Measurements from ENCODE around the gene OCIAD2. TPM values are rescaled to one million over a fixed set of nuclear protein-coding genes. Genes with fewer than 3 reads are reported as not detected.

The OCIAD2 gene
- total RNA-seq, 4 donors from 2014 or later: 3.3 to 9.5 (median 7.9) TPM

DNA sequence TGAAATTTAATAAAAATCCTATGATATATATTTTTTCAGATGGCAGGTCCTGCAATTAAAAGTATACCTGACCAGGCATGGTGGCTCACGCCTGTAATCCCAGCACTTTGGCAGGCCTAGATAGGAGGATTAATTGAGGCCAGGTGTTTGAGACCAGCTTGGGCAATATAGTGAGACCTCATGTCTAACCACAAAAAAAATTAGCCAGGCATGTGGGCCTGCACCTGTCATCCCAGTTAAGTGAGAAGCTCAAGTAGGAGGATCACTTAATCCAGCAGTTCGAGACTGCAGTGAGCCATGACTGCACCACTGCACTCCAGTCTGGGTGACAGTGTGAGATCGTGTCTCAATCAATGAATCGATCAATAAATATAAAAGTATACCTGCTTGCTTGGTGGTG, 2.5 kb downstream of the OCIAD2 start:
- intact Hi-C loops (cut with DNase I): no loop called here
- H3K27me3 ChIP-seq: no peaks in the 10 kb centered on the region
- WGBS: 96% methylated on average over 4 of the region's 4 CpGs
- no peak overlapping the region for H3K4me3 ChIP-seq
- peaks cover 0 to 9% (median 7%) of the 10 kb centered on the region in 4 donors for H3K36me3 ChIP-seq
- peaks cover 6 to 19% (median 16%) of the 10 kb centered on the region in 4 donors for H3K4me1 ChIP-seq
- no peaks in the 10 kb centered on the region for H3K9me3 ChIP-seq
- TF ChIP-seq, protein P1, sequence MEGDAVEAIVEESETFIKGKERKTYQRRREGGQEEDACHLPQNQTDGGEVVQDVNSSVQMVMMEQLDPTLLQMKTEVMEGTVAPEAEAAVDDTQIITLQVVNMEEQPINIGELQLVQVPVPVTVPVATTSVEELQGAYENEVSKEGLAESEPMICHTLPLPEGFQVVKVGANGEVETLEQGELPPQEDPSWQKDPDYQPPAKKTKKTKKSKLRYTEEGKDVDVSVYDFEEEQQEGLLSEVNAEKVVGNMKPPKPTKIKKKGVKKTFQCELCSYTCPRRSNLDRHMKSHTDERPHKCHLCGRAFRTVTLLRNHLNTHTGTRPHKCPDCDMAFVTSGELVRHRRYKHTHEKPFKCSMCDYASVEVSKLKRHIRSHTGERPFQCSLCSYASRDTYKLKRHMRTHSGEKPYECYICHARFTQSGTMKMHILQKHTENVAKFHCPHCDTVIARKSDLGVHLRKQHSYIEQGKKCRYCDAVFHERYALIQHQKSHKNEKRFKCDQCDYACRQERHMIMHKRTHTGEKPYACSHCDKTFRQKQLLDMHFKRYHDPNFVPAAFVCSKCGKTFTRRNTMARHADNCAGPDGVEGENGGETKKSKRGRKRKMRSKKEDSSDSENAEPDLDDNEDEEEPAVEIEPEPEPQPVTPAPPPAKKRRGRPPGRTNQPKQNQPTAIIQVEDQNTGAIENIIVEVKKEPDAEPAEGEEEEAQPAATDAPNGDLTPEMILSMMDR (IDR thresholded peaks at IDR 0.05): no peak
- TF ChIP-seq EP300 (IDR thresholded peaks at IDR 0.05): no peak
- TF ChIP-seq POLR2AphosphoS5 (IDR thresholded peaks at IDR 0.05): no peak
- TF ChIP-seq POLR2A (IDR thresholded peaks at IDR 0.05; ENCODE audit: low read depth): no peak
- no peak for DNase-seq (ENCODE audit: extremely low spot score)
- no peak overlapping the region for H3K27ac ChIP-seq (replicated peaks in 1 of 4)

DNA sequence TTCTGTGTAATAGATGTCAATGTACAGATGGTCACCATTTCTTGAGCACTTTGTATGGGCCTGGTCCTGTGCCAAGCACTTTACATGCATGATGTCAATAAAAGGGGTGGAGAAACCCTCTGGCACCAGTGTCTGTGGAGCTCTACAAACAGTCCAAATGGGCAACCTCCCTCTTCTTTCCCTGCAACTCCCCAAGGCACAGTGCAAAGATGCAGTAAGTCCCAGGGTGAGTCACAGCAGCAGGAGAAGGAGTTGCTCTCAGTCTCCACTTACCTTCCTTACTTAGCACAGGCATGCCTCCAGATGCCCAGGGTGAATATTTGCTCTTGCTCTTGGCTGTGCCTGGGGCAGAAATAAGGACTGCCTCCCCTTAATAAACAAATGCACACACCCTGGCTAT, 4.3 kb downstream of the OCIAD2 start:
- H3K27me3 ChIP-seq: no peaks in the 10 kb centered on the region
- H3K9me3 ChIP-seq: no peaks in the 10 kb centered on the region
- intact Hi-C loops (cut with DNase I): no loop called here
- peaks cover 0 to 11% (median 7%) of the 10 kb centered on the region in 4 donors for H3K36me3 ChIP-seq
- peaks cover 6 to 19% (median 16%) of the 10 kb centered on the region in 4 donors for H3K4me1 ChIP-seq
- no peak overlapping the region for H3K27ac ChIP-seq (replicated peaks in 1 of 4)
- TF ChIP-seq EP300 (IDR thresholded peaks at IDR 0.05) (no peak), POLR2AphosphoS5 (IDR thresholded peaks at IDR 0.05) (no peak), POLR2A (IDR thresholded peaks at IDR 0.05; ENCODE audit: low read depth) (no peak)
- TF ChIP-seq, protein P1 (IDR thresholded peaks at IDR 0.05): no peak
- no peak overlapping the region for H3K4me3 ChIP-seq
- no peak for DNase-seq (ENCODE audit: extremely low spot score)

DNA sequence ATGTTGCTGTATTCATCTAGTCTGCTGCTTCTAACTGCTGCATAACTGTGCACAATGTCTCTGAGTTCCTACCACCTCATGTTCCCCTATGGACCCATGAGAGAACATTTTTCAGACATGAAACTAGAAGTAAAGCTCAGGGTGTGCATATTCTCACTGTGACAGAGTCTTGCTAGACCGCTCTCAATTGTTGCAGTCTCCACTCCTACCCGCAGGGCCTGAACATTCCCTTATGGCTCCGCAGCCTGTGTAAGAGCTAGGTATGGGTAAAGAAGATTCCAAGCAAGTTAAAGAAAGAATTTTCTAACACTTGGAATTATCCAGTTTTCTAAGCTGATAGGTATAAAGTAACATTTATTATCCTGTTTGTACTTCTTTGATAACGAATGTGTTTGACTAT, 5.4 kb downstream of the OCIAD2 start:
- intact Hi-C loops (cut with DNase I): no loop called here
- TF ChIP-seq POLR2A (IDR thresholded peaks at IDR 0.05; ENCODE audit: low read depth) (no peak), EP300 (IDR thresholded peaks at IDR 0.05) (no peak), POLR2AphosphoS5 (IDR thresholded peaks at IDR 0.05) (no peak)
- TF ChIP-seq, protein P1 (IDR thresholded peaks at IDR 0.05): no peak
- peaks cover 0 to 21% (median 7%) of the 10 kb centered on the region in 4 donors for H3K36me3 ChIP-seq

DNA sequence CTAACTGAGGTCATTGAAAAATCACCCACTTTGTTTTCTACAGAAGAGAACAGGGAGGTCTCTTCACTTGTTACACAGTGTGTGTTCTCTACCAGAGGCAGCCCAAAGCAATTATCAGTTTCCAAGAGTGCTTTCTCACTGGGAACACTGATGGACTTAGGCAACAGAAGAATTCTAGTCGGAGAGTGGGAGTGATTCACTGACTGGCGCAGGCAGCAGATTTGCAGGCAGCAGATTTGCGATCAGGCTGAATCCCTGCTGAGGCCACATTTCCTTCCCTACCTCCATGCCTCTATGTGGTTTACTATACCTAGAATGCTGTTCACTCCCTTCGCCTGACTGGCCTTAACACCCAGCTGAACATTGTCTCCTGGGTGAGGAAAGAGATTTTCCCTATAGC, 6.6 kb downstream of the OCIAD2 start:
- Histone ChIP-seq H3K27me3 (no peaks in the 10 kb centered on the region), H3K4me3 (no peak overlapping the region), H3K27ac (replicated peaks in 1 of 4) (no peak overlapping the region), H3K9me3 (no peaks in the 10 kb centered on the region), H3K4me1 (peaks cover 0 to 4% (median 0%) of the 10 kb centered on the region in 4 donors), H3K36me3 (peaks cover 0 to 28% (median 14%) of the 10 kb centered on the region in 4 donors)
- WGBS: 74% methylated on average over 4 of the region's 4 CpGs
- intact Hi-C loops (cut with DNase I): no loop called here
- TF ChIP-seq POLR2AphosphoS5 (IDR thresholded peaks at IDR 0.05): no peak
- TF ChIP-seq POLR2A (IDR thresholded peaks at IDR 0.05; ENCODE audit: low read depth): no peak
- no peak for DNase-seq (ENCODE audit: extremely low spot score)

More for the DNA sequence above, 5.4 kb downstream of the OCIAD2 start:
- 99% methylated on average over 4 of the region's 4 CpGs for WGBS
- H3K27me3 ChIP-seq: no peaks in the 10 kb centered on the region
- H3K9me3 ChIP-seq: no peaks in the 10 kb centered on the region
- H3K4me1 ChIP-seq: peaks cover 3 to 10% (median 8%) of the 10 kb centered on the region in 4 donors
- no peak for DNase-seq (ENCODE audit: extremely low spot score)
- H3K4me3 ChIP-seq: no peak overlapping the region
- H3K27ac ChIP-seq (replicated peaks in 1 of 4): no peak overlapping the region

DNA sequence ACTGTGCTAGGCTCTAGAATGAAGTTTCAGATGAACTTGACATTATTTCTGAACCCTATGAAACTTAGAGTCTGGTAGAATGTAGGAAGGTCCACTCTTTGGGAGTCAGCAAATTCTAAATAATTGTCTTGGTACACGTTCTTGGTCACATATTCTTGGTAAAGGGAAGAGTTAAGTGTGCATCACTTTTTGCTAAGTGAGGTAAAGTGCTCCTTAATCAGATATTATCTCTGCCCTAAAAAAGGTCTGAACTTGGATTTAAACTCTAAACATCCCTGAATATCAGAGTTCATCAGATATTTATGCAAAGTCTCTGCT, 7.2 kb downstream of the OCIAD2 start:
- no peak overlapping the region for H3K27ac ChIP-seq (replicated peaks in 1 of 4)
- H3K36me3 ChIP-seq: peaks cover 0 to 28% (median 14%) of the 10 kb centered on the region in 4 donors
- H3K4me1 ChIP-seq: peaks cover 0 to 4% (median 0%) of the 10 kb centered on the region in 4 donors
- no peaks in the 10 kb centered on the region for H3K9me3 ChIP-seq
- no peak overlapping the region for H3K4me3 ChIP-seq
- TF ChIP-seq EP300 (IDR thresholded peaks at IDR 0.05) (no peak), POLR2A (IDR thresholded peaks at IDR 0.05; ENCODE audit: low read depth) (no peak), POLR2AphosphoS5 (IDR thresholded peaks at IDR 0.05) (no peak)
- TF ChIP-seq, protein P1 (IDR thresholded peaks at IDR 0.05): no peak
- no peak for DNase-seq (ENCODE audit: extremely low spot score)
- intact Hi-C loops (cut with DNase I): no loop called here
- H3K27me3 ChIP-seq: no peaks in the 10 kb centered on the region
- 53% methylated on average over 1 of the region's 1 CpG for WGBS
